Measurements from ENCODE around the gene ENTPD2.

ENTPD2 gene

GRCh38 chr9:137052998-137053943 lies 590 bp downstream of the ENTPD2 start:
- no peak for TF ChIP-seq CTCF (IDR thresholded peaks at IDR 0.05; ENCODE audit: low read depth, low read length, missing control alignments)
- DNase-seq (ENCODE audit: low read depth), result no peak
- no peak overlapping the region; the same call in 1 of the 2 replicates for H3K4me3 ChIP-seq (ENCODE audit: low read depth, low read length)

DNA sequence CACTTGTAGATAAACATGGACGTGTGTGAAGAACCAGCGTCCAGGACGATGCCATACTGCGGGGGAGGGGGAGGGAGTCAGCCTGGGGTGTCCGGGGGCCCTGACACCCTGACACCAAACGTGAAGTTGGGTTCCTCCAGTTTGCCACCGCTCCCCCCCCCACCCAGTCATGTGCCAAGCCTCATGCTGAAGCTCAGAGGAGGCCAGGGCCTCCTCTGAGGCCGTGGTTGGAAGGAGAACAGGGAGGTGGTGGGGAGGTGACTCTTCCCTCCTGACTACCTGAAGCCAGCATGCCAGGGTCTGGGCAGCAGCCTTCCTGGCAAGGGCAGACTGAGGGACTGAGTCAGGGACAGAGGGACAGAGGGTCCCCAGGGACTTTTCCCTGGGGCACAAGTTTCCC lies 1.6 kb downstream of the ENTPD2 start:
- no peak overlapping the region for H3K4me3 ChIP-seq (ENCODE audit: low read depth, low read length)
- DNase-seq (ENCODE audit: low read depth), result no peak
- TF ChIP-seq CTCF (IDR thresholded peaks at IDR 0.05; ENCODE audit: low read depth, low read length, missing control alignments), result no peak

DNA sequence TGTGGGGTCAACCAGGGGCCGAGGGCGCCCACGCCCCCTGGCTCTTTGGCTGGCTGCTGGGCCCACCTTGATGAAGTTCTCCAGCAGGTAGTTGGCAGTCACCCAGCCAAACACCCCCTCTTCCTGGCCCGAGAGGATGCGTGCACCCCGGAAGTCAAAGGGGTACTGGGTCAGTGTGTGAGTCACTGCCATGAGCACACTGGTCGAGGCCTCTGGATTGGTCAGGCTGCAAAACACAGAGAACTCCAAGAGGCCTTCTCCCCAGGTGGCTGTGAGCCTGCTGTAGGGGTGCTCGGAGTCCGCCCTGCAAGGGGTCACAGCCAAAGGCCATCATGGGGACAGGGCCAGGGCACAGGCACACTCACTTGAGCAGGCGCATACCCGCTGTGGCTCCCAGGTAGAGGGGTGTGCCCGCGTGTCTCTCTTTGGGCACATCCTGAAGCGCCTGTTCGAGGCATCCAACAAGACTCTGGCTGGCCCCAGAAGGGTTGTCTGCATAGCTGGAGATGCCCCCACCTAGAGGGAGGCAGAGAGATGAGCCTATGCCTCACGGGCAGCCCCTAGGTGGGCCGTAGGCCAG lies 2.6 kb downstream of the ENTPD2 start:
- no peak for TF ChIP-seq CTCF (IDR thresholded peaks at IDR 0.05; ENCODE audit: low read depth, low read length, missing control alignments)
- DNase-seq (ENCODE audit: low read depth), result no peak
- H3K4me3 ChIP-seq (ENCODE audit: low read depth, low read length), result no peak overlapping the region

GRCh38 chr9:137050570-137050969 lies 3.3 kb downstream of the ENTPD2 start:
- no peak for TF ChIP-seq CTCF (IDR thresholded peaks at IDR 0.05; ENCODE audit: low read depth, low read length, missing control alignments)
- no peak for DNase-seq (ENCODE audit: low read depth)
- H3K4me3 ChIP-seq (ENCODE audit: low read depth, low read length), result no peak overlapping the region

- H3K4me3 ChIP-seq (ENCODE audit: low read depth, low read length), result no peak overlapping the region
- DNase-seq (ENCODE audit: low read depth), result no peak
- peak; percentile 56 for TF ChIP-seq CTCF (IDR thresholded peaks at IDR 0.05; ENCODE audit: low read depth, low read length, missing control alignments)
Measured at GRCh38 chr9:137049544-137050449, 4.1 kb downstream of the ENTPD2 start.

GRCh38 chr9:137048655-137049543 lies 5.0 kb downstream of the ENTPD2 start:
- H3K4me3 ChIP-seq (ENCODE audit: low read depth, low read length), result no peak overlapping the region
- no peak for TF ChIP-seq CTCF (IDR thresholded peaks at IDR 0.05; ENCODE audit: low read depth, low read length, missing control alignments)
- DNase-seq (ENCODE audit: low read depth), result no peak

All from GM12864 (cell line).